ENCODE measurements around the gene PFN2.
"Not testable (repeated sequence)": the region's sequence is repeated elsewhere in the genome, so short reads cannot be mapped to it uniquely, and the experiment has no call there.

The PFN2 gene

DNA sequence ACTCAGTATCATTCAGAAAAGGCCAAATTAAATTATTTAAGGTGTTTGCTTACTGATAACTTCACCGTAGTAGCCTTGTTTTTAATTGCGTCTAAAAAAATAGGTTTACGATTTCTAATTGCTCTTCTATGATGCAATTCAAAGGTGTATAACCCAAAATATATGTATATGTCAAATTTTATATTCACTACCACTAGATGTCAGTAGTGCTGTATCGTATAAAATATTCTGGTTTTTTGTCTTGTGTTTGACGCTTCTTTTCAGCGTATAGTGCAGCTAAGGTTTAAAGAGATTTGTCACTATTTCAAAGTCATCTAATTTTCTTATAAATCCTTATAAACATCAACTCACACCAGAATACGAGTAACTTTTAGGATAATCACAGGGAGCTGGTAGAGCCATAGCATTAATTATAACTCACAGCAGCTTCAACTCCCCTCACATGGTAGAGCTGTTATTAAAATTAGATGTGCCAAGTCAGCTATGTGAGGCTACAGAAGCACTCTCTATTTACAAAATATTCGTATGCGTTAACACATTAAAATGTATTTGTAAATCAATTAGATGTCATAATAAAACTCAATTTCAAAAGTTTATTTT, 3.5 kb downstream of the PFN2 start:
- DNase-seq = no peak

DNA sequence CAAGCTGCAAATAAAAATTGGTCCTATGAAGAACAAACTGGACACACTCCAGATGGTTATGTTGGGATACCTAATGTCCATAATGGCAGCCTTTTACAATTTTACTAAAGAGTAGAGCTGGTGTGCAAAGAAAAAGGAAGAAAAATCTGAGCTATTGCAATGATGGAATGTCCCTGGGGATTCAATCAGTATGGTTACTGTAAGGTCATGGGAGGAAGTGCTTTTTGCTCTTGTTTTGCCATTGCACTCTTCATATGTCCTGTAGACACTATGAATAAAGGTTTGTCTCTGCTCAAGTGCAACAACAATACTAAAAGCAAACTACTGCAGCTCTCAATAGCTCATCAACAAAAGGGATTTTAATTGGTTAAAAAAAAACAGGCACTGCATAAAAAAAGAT, 5.4 kb downstream of the PFN2 start:
- DNase-seq = no peak

DNA sequence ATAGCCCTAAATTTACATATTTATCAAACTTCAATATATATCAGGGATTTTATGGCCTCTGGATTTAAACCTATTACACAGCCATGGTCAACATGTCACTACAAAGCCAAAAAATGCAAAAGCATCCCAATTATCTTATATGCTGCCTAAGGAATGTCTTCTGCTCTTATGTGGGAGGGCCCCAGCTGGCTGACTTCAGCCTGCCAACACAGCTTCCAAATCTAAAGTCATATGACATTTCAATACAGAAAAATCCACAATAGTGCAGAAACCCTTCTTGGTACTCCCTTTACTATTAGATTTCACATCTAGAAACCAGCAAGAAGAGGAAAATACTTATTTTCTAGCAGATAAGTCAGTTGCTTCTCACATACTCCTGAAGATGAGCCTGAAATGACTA, 6.4 kb downstream of the PFN2 start:
- no peak for DNase-seq

DNA sequence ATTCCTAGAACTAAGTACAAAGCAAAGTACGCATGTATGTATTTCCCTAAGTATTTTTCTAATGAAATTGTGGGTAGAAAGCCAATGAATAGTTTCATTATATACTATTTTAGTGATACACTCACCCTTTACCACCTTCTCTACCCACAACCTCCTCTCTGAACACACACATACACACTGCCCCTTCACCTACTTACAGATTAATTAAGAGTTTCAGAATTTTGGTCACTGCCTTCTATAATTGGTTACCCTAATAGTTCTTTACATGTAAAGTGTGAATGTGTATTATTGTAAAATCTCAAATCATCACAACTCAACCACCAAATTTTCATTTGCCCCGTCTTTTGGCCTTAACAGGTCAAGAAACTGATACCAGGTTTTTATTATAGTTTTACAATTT, 7.2 kb downstream of the PFN2 start:
- DNase-seq = no peak

DNA sequence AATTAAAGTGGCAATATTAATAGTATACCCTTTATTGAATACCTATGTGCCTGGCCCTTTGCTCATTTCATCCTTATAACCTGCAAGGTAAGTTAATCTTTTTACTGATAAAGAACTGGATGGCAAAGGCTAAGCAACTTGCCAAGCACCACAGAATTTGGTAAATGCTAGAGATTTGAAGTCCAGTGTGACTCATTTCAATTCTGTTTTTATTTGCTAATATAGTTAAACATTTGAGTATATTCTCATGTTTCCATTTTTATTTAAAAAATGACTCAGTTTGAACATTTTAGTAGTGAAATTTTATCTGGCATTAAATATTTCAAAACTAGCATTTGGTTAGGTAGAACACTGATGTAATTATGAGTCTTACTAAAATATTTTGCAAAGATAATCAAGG, 11.3 kb downstream of the PFN2 start:
- no peak for DNase-seq

DNA sequence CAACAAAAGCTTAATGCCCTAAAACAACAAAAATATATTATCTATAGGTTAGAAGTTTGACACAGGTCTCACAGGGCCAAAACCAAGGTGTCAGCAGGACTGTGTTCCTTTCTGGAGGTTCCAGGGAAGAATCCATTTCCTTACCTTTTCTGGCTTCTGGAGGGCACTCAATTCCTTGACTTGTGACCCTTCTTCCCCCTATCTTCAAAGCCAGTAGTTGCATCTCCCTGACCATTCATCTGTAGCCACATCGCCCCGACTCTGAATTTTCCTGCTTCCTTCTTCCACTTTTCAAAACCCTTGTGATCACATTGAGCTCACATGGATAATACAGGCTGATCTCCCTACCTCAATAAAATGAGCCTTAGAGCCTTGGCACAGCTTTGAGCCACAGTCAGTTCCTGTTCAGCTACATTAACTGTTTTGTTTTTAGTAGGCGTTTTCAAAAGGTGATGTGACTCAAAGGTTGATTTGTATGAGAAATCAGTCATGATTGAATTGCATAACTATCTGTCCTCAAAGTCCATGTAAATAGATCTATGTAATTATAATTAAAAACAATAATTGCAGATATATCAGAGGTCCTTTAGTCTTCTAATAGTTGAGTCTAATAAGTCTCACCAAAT, 12.4 kb downstream of the PFN2 start:
- no peak for DNase-seq

DNA sequence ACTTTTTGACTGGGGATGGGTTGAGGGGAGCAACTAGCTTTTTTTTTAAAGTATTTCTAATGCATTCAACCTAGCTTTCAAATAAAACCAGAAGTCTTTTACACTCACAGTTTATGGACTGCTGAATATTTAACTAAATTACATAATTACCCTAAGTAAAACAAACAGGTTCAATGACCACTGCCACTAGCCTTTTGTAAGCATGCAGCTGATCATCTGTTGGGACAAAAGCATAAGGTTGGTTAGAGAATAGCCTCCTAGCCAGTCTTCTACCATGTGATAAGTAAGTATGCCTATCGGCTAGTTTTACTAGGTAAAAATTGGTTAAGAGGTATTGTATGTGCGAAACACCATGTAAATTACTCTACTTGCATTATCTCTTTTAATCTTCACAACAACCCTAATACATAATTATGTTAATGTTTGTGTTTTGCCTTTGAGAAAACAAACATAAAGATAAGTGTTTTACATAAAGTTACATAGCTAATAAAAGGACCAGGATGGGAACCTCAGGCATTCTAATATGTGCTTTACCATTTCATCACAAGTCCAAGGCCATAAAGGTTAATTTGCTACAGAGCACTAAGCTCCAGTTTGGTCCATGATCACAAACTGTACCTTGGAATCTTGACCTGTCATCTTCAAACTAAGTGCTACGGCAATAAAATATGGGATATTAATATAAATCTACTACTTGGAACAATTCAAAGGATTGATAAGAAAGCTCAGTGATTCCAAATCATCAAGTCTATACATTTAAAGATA, 13.2 kb downstream of the PFN2 start:
- no peak for DNase-seq

DNA sequence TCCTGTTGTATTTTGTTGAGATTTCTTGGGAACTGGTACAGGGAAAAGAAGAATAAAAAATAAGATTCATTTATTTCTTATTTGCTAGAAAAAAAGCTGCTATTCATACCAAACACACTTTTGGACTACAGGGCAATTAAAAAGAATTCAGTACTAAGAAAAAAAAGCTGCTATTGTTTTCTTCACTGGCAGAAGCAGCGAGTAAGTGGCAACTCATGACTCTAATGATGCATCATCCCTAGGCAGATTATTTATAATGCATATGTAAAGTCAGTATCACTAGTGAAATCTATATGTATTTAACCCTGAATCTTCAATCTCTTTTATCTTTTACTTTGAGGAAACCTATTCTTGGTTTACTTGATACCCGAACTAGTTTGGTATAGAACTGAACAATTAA, 15.2 kb downstream of the PFN2 start:
- no peak for DNase-seq

DNA sequence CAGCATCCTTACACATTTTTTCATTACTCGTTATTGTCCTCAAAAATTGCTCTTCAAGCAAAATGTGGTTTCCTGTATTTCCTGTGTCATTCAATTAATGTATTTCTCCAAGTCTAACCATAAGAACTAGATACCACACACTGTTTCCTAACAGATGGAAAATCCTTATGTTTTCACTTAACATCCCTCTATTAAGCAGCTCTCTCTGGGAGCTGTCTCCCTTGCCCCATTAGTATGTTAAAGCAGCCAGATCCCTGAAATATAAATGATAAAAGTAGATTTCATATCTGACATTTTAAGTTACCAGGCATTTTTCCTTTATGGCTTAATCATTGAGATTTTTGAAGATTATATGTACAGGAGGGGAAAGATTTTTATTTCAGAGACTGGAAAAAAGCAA, 15.9 kb downstream of the PFN2 start:
- no peak for DNase-seq

DNA sequence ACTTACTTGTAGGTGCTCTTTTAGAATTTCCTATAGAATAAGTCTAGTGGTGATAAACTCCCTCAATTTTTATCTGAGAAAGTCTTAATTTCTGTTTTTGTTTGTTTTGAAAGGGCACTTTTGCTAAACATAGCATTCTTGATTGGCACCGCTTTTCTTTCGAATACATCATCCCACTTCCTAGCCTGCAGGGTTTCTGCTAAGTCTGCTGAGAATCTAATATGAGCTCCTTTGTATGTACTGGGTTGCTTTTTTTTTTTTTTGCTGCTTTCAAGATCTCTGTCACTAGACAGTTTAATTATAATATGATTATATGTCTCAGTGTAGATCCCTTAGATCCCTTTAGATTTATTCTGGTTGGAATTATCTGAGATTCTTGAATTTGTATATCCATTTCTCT, 21.5 kb downstream of the PFN2 start:
- DNase-seq = no peak

DNA sequence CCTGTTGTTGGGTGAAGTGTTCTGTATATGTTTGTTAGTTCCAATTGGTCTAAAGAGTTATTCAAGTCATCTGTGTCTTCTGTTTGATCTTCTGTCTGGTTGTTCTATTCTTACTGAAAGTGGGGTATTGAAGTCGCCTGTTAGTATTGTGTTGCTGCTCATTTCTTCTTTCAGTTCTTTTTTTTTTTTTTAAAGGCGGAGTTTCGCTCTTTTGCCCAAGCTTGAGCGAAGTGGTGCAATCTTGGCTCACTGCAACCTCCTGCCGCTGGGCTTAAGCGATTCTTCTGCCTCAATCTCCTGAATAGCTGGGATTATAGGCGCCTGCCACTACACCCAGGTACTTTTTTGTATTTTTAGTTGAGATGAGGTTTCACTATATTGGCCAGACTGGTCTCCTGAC, 23.5 kb downstream of the PFN2 start:
- no peak for DNase-seq

DNA sequence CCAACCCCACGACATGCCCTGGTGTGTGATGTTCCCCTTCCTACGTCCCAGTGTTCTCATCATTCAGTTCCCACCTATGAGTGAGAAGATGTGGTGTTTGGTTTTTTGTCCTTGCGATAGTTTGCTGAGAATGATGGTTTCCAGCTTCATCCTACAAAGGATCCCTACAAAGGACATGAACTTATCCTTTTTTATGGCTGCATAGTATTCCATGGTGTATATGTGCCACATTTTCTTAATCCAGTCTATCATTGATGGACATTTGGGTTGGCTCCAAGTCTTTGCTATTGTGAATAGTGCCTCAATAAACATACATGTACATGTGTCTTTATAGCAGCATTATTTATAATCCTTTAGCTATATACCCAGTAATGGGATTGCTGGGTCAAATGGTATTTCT, 26.7 kb downstream of the PFN2 start:
- DNase-seq = not testable (repeated sequence)

DNA sequence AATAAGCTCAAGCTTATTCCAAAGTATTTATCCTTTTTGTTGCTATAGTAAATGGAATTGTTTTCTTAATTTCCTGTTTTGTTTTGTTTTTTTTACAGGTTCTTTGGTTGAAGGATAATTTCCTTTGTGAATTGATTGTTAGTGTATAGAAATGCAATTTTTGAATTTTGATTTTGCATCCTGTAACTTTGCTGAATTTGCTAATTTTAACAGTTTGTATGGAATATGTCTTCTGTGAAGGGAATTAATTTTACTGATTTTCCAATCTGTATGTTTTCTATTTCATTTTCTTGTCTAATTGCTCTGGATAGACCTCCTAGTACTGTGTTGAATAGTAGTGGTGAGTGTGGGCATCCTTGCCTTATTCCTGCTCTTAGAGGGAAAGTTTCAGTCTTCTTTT, 28.3 kb downstream of the PFN2 start:
- no peak for DNase-seq

DNA sequence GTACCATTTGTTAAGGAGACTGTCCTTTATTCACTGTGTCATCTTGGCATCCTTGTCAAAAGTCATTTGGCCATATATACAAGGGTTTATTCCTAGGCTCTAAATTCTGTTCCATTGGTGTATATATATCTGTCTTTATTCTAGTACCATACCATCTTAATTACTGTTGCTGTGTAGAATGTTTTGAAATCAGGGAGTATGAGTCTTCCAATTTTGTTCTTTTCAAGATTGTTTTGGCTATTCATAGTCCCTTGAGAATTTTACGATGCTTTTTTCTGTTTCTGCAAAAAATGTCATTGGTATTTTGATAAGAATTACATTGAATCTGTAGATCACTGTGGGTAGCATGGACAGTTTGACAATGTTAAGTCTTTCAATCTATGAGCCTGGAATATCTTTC, 28.7 kb downstream of the PFN2 start:
- no peak for DNase-seq

DNA sequence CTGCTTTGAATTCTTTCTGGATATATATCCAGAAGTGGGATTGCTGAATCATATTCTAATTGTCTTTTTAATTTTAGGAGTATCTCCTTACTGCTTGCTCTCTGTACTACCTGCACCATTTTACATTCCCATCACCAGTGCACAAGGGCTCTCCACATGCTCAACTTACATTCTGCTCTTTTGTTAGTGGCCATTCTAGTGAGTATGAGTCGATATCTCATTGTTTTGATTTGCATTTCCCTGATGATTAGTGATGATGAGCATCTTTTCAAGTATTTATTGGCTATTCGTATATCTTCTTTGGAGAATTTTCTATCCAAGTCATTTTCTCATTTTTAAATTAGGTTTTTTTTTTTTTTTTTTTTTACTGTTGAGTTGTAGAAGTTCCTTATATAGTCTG, 29.5 kb downstream of the PFN2 start:
- no peak for DNase-seq

DNA sequence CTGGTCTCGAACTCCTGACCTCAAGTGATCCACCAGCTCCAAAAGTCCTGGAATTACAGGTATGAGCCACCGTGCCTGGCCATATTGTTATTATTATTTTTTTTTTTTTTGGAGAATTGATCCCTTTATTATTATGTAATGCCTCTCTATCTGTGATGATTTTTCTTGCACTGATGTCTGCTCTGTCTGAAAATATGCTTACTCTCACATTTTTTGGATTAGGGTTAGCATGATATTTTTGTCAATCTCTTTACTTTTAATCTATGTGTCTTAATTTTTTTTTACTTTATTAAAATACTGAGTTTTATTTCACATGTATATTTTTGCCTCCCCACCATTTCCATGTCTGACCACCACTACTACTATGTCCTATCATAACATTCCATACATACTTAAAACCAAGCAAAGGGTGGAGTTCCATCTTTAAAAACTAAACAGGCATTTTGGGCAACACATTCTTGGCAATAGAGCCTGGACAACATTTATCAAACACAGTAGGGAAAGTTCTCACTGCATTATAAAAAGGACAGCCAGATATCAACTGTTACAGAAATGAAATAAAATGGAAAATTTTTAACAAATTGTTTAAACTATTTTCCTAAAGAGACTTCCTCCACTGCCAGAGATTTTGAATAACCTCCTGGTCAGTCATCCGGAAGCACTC, 32.2 kb downstream of the PFN2 start:
- DNase-seq = not testable (repeated sequence)

DNA sequence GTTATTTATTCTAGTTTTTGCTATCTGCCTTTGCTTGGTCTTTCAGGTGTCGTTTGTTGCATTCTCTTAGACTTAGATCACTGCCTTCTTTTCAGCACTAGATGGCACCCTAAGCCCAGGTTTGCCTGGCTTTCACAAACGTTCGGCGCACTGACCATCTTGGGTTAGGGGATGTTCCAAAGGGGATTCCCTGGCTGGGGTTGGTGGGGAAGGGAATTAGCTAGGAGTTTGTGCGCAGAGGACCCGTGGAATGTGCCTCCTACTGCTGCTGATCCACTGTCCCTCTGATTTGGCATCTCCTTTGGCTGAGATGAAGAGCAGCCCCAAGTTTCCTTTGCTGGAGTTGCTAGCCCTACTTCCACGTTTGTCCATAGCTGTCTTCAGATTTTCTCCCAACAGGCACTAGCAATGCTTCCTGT, 33.9 kb downstream of the PFN2 start:
- no peak for DNase-seq

DNA sequence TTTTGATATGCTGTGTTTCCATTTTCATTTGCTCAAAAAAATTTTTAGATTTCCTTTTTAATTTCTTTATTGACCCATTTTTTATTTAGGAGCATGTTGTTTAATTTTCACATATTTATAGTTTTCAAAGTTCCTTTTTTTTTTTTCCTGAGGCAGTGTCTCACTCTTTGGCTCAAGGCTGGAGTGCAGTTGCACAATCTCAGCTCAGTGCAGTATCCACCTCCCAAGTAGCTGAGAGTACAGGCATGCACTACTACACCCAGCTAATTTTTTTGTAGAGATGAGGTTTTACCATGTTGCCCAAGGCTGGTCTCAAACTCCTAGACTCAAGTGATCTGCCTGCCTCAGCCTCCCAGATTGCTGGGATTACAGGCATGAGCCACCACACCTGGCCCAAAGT, 36.2 kb downstream of the PFN2 start:
- DNase-seq = no peak

DNA sequence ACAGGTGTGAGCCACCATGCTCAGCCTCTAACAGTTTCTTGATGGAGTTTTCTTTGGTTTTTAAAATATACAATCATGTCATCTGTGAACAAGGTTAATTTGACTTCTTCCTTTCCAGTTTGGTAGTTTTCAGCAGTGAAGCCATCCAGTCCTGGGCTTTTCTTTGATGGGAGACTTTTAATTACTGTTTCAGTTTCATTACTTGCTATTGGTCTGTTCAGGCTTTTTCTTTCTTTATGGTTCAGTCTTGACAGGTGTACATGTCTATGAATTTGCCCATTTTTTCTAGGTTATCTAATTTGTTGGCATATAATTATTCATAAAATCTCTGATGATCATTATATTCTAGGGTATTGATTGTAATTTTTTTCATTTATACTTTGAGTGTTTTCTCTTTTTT, 36.8 kb downstream of the PFN2 start:
- DNase-seq = no peak

DNA sequence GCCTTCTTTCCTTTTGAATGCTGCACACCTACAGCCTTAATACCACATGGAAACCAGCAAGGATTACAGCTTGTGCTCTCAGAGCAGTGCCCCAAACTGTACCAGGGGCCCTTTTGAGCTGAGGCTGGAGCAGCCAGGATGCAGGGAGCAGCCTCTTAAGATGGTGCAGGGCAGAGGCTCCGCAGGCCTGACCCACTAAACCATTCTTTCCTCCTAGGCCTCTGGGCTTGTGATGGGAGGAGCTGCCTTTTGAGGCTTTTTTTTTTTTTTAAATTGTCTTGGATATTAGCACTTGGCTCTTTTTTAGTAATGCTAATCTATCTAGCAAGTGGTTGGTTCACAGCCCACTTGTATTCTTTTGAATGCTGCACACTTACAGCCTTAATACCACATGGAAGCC, 37.7 kb downstream of the PFN2 start:
- no peak for DNase-seq

DNA sequence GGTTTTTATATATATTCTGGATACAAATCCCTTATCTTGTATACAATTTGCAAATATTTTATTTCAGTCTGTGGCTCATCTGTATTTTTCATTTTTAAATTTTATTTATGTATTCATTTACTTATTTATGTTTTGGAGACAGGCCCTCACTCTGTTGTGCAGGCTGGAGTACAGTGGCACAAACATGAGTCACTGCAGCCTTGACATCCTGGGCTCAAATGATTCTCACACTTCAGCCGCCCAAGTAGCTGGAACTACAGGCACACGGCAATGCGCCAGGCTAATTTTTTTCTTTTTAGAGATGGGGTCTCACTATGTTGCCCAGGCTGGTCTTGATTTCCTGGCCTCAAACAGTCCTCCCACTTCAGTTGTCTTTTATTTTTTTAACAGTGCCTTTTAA, 50.6 kb downstream of the PFN2 start:
- DNase-seq = no peak

DNA sequence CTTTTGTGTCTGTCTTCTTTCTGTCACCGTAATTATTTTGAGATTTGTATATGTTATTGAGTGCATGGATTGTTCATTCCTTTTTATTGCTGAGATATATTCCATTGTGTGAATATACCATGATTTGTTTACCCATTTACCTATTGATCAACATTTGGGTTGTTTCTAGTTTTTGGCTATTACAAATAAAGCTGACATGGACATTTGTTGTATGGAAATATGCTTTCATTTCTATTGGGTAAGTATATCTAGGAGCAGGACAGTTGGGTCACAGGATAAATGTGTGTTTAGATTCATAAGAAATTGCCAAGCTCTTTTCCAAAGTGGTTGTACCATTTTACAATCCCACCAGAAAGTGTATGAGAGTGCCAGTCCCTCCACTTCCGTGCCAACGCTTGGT, 51.2 kb downstream of the PFN2 start:
- DNase-seq = no peak

DNA sequence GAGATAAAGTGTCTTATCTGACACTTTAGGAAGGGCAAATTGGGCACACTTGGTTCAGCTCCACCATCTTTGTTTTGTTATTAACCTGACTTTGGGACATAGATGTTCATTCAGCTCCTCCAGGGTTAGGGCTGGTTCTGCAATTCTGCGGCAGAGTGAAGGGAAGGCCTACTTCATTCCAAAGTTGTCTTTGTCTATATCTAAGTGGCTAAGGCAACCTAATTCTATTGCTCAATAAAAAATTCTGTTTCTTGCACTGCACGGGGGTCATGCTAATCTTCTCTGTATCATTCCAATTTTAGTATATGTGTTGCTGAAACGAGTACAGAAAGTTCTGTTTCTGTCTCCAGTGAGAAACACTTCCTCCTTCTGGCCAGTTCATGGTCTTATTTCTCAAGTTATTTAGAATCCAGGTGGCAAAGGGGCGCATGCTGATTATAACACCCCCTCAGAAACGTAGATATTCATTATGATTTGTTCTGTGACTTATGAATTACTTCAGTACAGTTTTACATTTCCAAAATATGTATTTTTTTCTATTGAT, 53.5 kb downstream of the PFN2 start:
- no peak for DNase-seq
